C4-2B (cell line): ENCODE data around the gene IZUMO4.

Source experiments
- CTCF ChIP-seq: fragments of 450-650 bp; conservative IDR thresholded peaks from 2 replicates; pipeline ENCODE4 v1.5.1; 2017; ENCODE audit warnings: mild to moderate bottlenecking
- ZFX ChIP-seq: fragments of 450-650 bp; IDR thresholded peaks from 2 replicates; pipeline ENCODE4 v1.6.1; 2017

DNA sequence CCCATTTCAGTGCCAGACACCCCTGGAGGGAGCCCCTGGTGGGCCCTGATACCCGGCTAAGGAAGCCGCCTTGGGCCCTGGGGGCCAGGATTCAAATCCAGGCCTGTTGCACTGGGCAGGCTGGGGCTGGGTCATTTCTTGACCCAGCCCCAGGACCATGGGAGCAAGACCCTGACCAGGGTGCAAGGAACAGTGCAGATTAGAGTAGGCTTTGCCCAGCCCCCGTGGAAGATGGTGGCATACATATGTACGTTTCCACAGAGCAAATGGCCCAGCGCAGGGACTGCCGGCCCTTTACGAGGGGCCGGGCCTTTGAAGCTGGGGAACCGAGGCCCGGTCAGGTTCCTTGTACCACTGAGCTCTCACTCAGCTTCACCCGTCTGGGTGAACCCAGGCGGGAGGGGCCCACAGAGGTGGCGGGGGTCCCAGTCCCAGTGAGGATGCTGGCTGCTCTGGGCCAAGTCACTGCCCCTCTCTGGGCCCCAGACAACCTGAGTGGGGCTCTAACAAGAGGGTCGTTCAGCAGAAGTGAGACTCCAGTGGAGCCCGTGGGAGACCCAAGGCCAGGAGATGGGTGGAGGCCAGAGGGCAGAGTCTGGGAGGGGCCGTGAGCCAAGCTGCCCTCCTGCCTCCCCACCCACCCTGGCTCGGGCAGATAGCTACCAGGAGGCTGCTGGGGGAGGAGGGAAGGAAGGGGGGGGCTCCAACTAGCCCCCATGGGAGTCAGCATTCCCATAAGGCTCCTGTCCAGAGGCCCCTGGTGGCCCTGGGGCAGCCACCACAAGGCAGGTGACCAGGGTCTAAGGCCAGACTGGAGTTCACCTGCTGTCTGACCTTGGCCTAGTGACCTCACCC, 48.4 kb upstream of the IZUMO4 start:
- TF ChIP-seq CTCF (no peak), ZFX (no peak)
